ENCODE data around the gene ERN2.

Gene ERN2

DNA sequence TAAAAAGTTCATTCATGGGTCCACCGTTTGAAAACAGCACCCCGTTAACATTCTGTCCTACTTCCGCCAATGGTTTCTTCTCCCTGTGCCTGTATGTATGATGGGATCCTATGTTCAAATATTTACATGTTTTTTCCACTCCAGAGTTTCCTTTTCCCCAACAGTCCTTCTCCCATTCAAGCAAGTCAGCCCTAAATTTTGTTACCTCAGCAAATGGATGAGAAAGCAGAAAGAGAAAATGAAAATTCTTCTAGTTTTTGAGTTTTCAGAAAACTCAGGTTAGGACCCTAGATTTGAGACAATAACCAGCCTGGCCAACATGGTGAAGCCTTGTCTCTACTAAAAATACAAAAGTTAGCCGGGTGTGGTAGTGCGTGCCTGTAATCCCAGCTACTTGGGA, 3.5 kb upstream of the ERN2 start:
- DNase-seq, result no peak

DNA sequence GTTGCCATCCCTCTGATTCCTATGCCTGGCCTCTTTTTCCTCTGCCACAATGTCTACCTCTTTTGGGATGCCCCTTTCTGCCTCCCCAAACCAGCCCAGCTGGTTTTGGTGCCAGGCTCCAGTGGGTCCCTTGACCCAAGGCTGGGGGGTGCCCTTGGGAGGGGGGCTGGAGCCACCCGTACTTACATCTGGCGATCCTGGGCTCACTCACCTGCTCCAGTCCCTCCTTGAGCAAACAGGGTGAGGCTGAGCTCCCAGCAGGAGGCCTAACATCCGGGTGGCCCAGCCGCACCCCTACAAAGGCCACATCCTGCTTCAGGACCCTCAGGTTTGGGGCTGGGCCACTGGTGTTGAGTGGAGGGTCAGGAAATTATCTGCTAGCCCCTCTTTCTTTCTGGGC, 1.2 kb downstream of the ERN2 start:
- no peak for DNase-seq

DNA sequence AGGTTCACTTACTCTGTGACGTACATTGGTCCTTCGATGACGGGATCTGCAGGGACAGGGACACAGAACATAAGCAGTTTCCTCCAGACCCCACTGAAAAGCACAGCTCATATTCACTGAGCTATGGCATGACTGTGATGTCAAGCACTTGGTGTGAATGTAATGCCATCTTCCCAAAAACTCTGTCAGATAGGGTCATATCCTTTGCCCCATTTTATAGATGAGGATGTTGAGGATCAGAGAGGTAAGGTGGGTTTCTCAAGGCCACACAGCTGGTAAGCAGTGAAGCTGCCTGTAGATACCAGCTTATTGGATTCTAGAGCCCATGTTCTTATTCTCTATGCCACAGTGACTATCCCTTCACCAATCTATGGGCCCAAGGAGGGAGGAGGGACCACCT, 2.5 kb downstream of the ERN2 start:
- no peak for DNase-seq

DNA sequence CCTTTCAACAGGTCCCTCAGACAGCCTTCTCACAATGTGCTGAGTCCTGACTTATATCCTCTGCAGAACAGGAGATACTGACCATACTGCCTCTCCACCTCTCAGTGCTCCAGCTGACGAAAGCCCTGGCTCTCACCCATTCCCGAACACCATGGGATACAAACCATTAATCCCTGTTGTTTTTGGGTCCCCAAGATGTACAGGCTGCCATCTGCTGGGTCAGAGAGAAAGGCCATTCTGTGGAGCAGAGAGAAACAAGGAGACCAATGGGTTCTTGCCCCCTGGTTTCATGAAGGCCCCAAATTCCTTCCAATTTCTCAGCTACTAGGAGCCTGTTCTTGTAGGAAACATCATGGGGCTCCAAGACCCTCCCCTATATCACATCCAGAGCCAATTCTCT, 3.0 kb downstream of the ERN2 start:
- no peak for DNase-seq

DNA sequence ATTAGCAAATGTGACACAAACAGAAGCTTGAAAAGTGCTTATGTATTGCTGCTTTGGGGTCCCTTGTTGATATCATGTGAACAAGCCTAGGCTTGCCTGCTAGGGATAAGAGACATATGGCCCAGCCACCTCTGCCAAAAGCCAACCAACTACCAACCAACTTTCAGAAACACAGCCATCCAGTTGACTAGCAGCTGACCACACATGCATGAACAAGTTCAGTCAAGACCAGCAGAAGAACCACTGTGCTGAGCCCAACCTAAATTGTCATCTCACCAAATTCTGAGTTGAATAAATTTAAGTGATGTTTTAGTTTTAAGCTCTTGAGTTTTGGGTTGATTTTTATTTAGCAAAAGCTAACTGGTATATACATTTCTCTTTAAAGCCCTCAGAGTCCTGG, 3.5 kb downstream of the ERN2 start:
- DNase-seq, result no peak

DNA sequence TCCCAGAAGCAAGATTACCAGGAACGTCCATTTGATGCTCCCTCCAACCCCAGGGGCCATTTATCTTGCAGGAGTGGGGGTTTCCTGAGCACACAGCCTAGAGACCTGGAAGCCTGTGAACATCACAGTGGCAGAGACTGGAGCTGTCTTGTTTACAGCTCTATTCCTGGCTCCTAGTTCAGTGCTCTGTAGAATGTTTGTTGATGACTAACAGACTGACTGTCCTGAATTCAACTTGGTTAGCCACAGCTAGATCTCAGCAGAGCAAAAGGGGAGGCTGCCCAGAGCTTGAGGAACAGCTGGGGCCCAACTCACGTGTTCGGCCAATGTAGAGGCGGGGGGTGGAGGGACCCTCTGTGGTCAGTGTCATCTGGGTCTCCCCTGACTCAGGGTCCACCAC, 6.6 kb downstream of the ERN2 start:
- no peak for DNase-seq

DNA sequence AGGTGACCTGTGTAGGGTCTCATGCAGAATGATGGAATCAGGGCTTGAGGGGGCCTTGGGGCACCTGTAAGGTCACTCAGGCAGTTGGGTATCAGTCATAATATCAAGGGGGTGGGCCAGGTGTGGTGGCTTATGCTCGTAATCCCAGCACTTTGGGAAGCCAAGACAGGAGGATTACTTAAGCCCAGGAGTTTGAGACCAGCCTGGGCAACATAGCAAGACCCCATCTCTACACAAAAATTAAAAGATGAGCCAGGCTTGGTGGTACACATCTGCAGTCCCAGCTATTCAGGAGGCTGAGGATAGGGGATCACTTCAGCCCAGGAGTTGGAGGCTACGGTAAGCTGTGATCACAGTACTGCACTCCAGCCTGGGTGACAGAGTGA, 7.5 kb downstream of the ERN2 start:
- no peak for DNase-seq

DNA sequence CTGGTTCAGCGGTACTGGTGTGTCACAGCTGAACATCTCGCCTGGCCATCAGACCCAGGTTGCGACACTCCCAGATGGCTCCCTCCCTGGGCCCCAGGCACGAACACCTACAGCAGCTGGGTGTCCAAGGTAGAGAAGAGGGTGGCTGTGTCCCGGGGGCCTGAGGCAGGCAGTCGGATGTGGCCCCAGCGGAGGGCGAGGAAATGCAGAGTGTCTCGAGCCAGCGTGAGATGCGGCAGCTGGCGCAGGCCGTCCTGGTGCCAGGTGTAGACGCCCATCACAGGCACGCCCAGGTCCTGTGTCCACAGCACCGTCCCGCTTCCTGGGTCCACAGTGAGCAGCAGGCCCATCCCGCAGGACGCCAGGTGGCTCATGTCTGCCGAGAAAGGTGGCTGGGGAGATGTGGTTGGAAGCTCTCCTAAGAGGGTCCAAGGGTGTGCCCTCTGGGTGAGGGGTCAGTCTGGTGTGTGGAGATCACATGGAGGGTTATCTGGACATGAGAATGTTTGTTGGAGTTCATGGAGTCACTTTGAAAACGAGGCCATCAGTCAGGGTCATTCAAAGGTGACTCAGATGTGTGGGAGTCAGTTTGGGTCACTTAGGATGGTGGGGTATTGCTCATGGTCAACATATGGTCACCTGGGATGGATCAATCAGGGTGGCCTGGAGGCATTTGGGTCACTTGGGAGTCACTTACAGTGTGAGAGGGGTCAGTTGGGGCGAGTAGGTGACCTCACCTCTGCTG, 8.1 kb downstream of the ERN2 start:
- DNase-seq, result no peak

DNA sequence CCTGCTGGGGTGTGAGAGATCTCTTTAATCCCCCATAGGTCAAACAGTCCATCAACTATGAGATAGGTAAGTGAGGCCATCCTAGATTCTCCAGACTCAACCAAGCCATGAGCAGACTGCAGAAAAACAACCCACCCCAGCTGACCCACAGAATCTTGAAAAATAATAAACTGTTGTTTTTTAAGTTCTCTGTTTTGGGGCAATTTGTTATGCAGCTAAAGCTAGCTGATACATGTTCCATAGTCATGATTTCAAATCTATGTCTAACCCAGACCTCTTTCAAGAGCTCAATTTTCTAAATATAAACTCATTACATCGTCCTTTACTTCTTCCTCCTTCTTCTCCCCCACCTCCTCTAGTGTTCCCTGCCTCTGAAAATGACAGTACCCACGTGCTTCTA, 10.1 kb downstream of the ERN2 start:
- DNase-seq, result no peak

DNA sequence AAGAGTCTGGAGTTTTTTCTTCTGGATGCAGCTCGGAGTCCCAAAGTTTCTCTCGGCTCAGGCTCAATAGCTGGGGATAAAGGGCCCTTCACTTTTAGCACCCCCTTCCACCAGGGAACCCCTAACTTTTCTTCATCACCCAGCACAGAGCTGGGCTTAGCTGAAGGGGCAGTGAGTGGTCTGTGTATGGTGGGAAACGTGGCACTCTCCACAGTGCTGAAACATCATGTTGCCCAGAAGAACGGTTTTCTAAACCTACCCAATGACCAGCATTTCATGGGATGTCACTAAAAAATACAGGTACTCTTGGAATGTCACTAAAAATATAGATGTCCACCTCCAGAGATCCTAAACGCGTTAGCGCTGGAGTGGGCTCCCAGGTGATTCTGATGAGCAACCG, 12.0 kb downstream of the ERN2 start:
- DNase-seq, result no peak

DNA sequence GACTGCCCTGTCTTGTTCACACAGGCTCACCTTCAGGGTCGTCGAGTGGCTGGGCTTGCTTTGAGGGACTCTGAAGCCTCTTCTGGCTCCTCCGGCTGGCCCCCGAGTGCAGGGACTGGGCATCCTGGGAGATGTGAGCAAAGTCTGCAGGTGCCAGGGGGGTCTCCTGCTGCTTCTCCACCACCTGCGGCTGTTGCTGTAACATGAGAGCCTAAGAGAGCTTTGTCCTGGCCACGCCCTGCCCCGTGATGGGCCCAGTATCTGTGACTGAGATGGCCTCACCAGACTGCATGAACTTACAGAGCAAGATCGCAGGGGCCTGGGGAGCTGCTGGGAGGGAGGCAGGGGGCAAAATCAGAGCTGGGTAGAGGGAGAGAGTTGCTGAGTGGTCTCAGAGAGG, 12.5 kb downstream of the ERN2 start:
- DNase-seq, result peak; percentile 27 to 46

DNA sequence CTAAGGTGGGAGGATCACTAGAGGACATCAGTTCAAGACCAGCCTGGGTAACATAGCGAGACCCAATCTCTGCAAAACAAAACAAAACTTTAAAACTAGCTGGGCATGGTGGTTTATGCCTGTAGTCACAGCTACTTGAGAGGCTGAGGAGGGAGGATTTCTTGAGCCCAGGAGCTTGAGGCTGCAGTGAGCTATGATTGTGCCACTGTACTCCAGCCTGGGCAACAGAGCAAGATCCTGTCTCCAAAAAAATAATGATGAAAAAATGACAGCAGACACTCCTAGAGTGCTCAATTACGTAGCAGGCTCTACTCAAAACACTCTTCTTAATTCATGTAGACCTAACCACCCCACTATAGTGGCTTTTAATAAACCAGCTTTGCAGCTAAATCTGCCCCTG, 12.9 kb downstream of the ERN2 start:
- no peak for DNase-seq

DNA sequence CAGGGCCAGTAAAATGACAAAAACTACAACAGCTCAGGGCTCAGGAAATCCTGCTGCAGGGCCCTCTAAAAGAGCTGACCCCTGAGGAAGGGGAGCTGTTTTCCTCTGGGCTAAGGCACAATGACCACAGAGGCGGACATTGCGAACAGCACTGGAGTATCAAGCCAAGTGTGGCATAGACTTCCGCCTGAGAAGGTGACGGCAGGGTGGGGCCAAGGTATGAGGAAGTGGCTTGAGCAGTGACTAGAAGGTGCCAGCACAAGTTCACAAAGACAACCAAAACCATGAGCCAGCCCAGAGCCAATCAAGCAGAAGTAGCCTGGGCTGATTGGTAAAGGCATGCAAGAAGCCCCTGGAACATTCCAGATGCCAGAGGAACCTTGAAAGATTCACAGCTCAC, 13.9 kb downstream of the ERN2 start:
- DNase-seq, result no peak

DNA sequence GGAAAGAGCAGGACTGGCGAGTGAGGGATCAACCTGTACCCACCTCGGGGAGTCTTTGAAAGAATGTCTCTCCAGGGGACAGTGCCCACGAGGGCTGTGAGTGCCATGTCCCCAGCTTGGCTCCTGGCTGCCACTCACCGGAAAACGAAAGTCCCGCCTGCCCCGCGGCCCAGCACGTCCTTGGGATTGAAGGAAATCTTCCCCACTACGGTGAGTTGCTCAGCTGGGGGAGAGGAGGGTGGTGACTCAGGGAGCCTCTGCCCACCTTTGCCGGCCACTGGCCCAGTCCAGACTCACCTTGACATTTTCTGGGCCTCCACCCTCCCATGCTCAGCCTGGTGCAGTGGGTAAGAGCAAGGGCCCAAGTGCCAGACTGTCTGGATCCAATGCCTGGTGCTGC, 17.3 kb downstream of the ERN2 start:
- DNase-seq, result no peak

DNA sequence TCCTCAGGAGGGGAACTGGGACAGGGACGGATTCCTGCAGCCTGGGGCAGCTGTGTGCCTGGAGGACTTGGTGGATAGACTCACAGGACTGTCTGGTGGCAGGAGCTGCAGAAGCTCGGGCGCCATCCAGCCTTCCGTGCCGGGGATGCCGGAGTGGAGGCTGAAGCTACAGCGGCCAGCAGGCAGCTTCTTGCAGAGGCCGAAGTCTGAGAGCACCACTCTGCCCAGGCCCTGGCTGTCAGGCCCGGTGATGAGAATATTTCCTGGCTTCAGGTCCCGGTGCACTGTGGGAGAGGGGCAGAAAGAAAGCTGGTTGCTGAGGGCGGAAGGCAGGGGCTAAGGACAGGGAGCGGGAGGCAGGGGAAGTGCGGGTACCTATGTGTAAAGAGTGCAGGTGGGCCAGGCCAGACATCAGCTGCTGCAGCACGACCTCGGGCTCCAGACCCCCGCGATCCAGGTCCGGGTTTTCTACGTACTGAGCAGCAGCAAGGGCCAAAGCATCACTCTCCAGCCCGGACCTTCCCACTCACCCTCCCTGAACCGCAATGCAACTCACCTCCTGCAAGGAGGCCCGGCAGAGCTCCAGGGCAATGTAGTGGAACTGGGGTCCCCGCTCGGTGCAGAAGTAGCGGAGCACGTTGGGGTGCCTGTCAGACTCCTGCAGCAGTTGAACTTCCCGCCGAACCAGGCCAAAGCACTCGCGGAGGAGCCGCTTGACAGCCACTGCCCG, 18.2 kb downstream of the ERN2 start:
- DNase-seq, result no peak

DNA sequence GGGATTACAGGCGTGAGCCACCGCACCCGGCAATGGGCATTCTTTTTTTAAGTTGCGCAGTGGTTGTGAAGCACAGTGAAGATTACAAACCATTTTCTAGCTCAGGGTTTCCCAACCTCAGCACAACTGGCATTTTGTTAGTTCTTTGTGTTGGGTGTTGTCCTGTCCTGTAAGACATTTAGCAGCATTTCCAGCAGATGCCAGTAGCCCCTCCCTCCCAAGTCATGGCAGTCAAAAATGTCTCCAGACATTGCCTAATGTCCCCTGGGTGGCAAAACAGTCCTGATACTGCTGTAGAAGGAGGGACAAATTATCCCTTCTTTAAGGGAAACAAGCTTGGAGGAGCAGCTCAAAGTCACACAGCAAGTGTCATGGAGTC, 18.8 kb downstream of the ERN2 start:
- no peak for DNase-seq

DNA sequence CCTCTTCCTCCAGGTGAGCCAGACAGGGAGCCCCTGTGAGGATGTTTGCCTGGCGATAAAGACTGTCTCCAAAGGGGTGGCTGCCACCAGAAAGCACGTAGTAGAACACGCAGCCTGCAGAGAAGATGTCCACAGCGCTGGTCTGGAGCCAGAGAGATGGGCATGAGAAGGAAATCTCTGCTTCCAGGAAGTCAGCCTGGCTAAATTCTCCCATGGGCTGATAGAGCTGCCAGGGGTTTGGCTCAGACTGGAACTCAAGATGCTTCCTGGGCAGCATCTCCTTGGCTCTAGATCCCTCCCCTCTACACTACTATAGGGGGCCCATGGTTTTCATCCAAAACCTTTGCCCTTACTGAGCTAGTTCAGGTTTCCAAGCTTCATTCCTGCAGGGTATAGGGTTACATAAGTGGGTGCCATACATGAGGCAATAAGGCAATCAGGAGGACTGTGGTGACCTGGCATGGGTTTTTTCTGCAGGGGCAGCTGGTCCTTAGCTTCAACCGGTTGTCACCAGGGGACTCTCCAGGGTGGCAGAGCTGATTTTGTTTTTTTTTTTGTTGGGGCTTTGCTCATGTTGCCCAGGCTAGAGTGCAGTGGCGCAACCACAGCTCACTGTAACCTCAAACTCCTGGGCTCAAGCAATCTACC, 20.7 kb downstream of the ERN2 start:
- DNase-seq, result no peak

DNA sequence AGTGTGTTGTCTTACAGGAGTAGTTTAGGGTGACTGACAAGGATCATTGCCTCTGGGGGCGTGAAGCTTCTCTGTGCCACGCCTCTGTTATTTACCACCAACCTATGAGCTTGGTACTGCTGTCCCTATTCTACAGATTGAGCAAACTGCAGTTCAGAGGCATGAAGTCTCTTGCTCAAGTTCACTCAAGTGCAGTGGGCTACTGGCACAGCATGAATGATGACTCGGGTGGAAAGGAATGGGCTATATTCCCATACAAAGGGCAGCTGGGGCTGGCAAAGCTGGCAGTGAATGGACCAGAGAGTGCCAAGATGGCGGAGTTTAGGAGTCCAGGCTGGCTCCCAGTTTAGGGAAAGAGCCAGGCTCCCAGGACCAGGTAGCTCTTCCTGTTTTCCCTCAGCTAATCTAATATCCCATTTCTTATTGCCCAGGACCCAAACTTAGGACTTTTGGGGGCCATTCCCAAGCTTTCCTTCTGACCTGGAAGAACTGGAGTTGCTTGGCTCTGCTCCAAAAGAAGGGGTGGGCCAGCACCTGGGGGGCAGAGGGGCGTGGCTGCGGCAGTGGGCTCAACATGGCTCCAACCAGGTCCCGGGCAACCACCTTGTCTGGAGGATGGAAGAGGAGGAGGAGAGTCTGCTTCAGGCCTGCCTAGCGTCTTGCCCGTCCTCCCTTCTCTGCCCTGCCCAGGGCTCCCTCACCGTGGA, 21.4 kb downstream of the ERN2 start:
- no peak for DNase-seq

DNA sequence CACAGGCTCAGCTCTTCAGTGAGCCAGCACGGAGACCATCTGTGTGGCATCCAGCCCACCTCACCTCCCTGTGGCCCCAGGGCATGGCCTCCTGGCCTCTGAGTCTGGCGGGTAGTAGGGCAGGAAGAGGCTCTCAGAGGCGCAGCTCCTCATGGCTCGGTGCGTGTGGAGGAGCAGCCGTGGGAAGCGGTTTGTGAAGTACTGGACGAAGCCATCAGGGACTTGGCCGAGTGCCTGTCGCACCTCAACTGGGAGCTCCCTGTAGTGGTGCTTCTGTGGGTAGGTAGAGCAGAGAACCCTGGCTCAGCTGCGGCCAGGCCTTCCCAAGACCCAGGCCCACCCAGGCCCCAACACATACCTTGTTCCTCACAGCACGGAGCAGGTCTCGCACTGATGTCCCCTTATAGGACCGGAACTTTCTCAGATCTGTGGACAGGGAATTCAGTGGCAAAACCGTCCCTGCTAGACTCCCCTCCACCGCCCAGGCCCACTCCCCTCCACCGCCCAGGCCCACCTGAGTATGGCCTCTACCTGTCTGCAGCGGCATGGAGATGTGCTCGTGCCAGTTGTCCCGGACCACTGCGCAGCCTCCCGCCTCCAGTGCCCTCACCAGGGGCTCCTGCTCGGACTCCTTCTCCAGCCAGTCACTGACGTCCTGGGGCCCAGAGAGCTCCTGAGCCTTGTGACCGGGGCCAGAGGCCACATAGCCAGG, 22.1 kb downstream of the ERN2 start:
- DNase-seq, result no peak

DNA sequence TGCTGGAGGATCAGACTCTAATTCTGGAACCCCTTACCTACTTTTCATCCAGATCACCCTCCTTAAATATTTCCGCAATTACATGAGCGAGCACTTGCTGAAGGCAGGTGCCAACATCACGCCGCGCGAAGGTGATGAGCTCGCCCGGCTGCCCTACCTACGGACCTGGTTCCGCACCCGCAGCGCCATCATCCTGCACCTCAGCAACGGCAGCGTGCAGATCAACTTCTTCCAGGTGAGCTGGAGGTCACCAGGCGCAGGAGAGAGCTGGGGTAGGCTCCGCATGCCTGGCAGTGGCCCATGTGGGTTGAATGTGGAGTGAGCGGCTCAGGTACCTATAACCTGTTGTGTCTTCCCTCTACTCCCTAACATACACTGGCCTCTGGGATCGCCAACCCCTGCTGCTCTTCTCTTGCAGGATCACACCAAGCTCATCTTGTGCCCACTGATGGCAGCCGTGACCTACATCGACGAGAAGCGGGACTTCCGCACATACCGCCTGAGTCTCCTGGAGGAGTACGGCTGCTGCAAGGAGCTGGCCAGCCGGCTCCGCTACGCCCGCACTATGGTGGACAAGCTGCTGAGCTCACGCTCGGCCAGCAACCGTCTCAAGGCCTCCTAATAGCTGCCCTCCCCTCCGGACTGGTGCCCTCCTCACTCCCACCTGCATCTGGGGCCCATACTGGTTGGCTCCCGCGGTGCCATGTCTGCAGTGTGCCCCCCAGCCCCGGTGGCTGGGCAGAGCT, 23.4 kb downstream of the ERN2 start:
- DNase-seq, result no peak

DNA sequence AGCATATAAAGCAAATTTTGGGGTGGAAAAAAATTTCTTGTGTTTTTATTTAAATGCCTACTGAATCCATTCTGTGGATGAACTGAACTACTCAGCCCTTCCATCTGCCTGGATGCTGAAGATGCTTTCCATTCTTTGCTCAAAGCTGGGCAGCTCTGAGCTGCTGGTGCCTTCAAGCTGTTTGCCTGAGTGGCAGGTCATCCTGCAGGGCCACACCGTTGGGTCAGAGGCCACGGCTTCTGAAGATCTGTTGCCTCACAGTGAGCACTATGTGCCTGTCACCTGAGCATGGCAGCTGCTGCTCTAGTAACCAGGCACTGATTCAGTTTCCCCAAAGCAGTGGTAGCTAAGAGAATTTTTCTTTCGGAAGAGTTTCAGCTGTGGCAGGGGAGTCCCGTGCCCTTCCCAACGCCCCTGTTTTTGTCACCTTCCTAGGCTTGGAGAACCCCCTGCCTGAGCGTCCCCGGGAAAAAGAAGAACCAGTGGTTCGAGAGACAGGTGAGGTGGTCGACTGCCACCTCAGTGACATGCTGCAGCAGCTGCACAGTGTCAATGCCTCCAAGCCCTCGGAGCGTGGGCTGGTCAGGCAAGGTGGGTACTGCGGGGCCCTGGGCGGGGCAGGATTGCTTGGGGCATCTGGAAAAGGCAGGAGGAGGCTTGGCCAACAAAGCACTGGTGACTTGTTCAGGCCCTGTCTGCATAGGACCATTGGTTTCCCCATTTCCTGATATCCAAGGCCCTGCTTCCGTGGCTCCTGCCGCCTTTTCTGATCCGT, 25.8 kb downstream of the ERN2 start:
- no peak for DNase-seq

DNA sequence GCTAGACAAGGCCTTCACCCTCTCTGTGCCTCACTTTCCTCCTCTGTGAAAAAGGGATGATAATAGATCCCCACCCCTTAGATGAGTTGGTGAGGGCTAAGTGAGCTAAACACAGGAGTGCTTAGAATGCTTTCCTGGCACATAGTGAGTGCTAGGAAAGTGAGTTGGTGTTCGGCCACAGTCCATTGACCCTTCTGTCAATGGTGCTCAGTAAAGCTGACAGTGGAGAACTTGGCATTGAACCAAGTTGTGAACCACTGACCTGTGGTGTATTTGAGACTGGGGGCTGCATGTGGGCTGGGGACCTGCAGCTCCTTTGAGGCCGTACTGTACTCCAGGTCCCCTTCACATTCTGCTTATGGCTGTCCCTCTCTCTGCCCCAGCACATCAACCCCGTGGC, 29.5 kb downstream of the ERN2 start:
- DNase-seq, result no peak
